ENCODE results near the gene RNF152. TPM values are rescaled to one million over a fixed set of nuclear protein-coding genes. Genes with fewer than 3 reads are reported as not detected.

Gene RNF152
- total RNA-seq, 1 experiment from 2014 or later = 6.6 TPM

- in situ Hi-C loops (cut with HindIII; ENCODE audit: low pct_unique_long_range_greater_than_20kb, low sequenced_read_pairs) = no loop called here
- no peak for DNase-seq (ENCODE audit: low read depth, low spot score)
These were observed 52.5 kb downstream of the RNF152 start for GRCh38 chr18:61840324-61840723.

DNA sequence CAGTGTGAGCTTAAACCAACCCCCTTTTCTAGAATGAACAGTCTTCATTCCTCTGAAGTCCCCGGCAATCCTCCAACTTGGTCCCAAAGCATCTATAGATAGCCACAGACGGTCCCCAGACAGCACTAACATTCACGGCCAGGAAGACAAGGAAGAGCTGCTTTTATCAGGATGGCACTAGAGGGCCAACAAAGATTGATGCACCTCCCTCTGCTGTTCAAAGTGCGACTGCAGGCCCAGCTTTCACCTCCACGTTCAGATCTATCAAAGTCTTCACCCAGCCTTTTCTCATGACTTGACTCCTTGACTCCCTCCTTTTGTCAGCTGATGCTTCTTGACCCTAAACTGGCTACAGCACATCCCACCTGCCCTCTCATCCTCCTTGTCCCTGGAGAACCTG lies 54.3 kb downstream of the RNF152 start:
- in situ Hi-C loops (cut with HindIII; ENCODE audit: low pct_unique_long_range_greater_than_20kb, low sequenced_read_pairs) = no loop called here

GRCh38 chr18:61833978-61834377 lies 58.8 kb downstream of the RNF152 start:
- in situ Hi-C loops (cut with HindIII; ENCODE audit: low pct_unique_long_range_greater_than_20kb, low sequenced_read_pairs) = no loop called here
- DNase-seq (ENCODE audit: low read depth, low spot score) = no peak

More for the DNA sequence above, 54.3 kb downstream of the RNF152 start:
- DNase-seq (ENCODE audit: low read depth, low spot score) = no peak

GRCh38 chr18:61833387-61833786 lies 59.4 kb downstream of the RNF152 start:
- in situ Hi-C loops (cut with HindIII; ENCODE audit: low pct_unique_long_range_greater_than_20kb, low sequenced_read_pairs) = no loop called here
- DNase-seq (ENCODE audit: low read depth, low spot score) = peak; percentile 19

GRCh38 chr18:61832858-61833257 lies 59.9 kb downstream of the RNF152 start:
- in situ Hi-C loops (cut with HindIII; ENCODE audit: low pct_unique_long_range_greater_than_20kb, low sequenced_read_pairs) = no loop called here

DNA sequence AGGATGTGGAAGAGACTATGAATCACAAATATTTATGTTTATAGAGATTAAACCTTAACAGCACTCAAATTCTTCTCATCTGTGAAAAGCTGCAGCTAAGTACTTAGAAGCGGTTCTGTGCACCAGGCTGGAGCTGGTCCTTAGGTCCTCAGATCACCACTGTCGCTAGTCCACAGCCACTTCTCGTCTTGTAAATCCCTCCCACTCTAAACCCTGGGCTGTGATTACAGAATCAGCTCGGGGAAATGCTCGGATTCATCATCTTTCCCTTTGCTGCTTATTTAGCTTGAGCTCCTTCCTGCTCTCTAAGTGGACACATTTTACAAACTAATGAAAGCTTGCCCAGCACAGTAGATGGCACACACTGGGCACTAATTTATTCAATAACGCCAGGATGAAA lies 61.7 kb downstream of the RNF152 start:
- DNase-seq (ENCODE audit: low read depth, low spot score) = no peak
- in situ Hi-C loops (cut with HindIII; ENCODE audit: low pct_unique_long_range_greater_than_20kb, low sequenced_read_pairs) = no loop called here

More at GRCh38 chr18:61832858-61833257, 59.9 kb downstream of the RNF152 start:
- no peak for DNase-seq (ENCODE audit: low read depth, low spot score)

- no peak for DNase-seq (ENCODE audit: low read depth, low spot score)
- in situ Hi-C loops (cut with HindIII; ENCODE audit: low pct_unique_long_range_greater_than_20kb, low sequenced_read_pairs) = no loop called here
These were observed 63.7 kb downstream of the RNF152 start for GRCh38 chr18:61829108-61829507.

- in situ Hi-C loops (cut with HindIII; ENCODE audit: low pct_unique_long_range_greater_than_20kb, low sequenced_read_pairs) = no loop called here
- no peak for DNase-seq (ENCODE audit: low read depth, low spot score)
These were observed 65.2 kb downstream of the RNF152 start for GRCh38 chr18:61827591-61827990.

DNA sequence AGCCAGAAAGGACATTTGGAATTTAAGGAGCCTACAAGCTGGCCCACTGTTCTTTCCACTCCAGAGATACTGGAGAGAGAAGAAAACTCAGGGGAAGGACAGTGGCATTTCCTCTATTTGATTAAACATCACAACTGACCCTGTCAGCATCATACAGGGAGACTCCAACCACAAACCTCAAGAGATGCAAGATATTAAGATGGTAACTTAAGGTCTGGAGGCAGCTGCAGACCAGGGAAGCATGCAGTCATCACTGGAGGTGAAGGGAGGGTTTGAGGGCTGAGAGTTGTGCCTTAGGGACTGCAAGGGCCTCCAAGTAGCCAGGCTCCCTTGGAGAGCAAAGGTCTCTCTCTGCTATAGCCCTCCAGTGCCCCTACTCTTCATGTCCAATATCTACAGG lies 67.4 kb downstream of the RNF152 start:
- in situ Hi-C loops (cut with HindIII; ENCODE audit: low pct_unique_long_range_greater_than_20kb, low sequenced_read_pairs) = no loop called here
- DNase-seq (ENCODE audit: low read depth, low spot score) = no peak

DNA sequence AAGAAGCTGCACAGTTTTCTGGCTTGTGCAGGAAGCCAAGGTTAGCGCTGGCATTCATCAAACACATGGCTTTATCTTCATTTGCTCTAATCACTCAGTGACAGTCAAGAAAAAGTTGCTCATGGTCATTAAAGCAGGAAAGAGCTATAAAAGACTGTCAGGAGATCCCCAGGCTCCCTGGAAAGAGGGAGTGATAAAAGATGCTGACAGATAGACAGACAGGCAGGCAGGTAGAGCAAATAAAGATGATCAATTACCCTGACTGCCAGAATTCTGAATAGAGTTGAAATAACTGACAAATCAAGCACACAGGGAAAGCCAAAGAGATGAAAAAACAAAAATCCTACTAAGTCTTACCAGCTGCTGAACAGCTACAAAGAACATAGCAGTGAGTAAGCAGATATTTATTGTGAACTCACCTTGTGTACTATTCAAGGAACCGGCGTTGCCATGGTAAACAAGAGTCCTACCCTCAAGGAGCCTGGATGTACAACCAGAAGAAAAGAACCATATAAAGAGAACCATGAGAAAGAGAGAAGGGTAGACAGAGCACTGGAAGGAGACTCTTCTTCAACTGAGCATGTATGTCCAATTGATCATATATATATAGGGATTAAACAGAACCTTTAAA lies 68.0 kb downstream of the RNF152 start:
- in situ Hi-C loops (cut with HindIII; ENCODE audit: low pct_unique_long_range_greater_than_20kb, low sequenced_read_pairs) = no loop called here
- no peak for DNase-seq (ENCODE audit: low read depth, low spot score)

- in situ Hi-C loops (cut with HindIII; ENCODE audit: low pct_unique_long_range_greater_than_20kb, low sequenced_read_pairs) = no loop called here
- no peak for DNase-seq (ENCODE audit: low read depth, low spot score)
These were observed 69.2 kb downstream of the RNF152 start for GRCh38 chr18:61823595-61823994.

DNA sequence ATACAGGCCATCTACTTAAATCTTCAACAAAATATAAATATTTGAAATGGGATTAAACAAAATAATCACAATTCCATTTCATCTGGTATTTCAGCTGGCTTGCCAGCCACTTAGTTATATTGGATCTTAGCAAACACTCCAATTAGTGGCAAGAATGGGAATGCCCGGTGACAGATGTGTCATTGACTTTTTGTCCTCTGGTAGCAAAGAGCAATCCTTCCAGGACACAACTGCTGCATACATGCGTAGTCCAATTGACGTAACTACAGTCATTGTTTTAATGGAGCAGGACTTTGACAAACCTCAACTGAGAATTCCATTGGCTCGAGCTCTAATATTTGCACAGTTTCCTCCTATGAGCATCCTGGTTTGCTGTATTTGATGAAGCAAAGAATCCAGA lies 69.9 kb downstream of the RNF152 start:
- in situ Hi-C loops (cut with HindIII; ENCODE audit: low pct_unique_long_range_greater_than_20kb, low sequenced_read_pairs) = no loop called here
- DNase-seq (ENCODE audit: low read depth, low spot score) = no peak

DNA sequence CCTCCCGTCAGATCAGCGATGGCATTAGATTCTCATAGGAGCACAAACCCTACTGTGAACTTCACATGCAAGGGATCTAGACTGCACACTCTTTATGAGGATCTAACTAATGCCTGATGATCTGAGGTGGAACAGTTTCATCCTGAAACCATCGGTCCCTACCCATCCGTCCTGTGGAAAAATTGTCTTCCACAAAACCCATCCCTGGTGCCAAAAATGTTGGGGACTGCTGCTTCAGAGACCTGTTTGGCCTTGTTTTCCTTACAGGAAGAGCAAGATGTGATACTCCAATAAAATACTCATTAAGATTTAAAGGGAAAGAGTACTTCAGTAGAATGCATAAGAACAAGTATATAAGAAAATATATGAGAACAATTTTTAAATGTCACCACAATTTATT lies 71.1 kb downstream of the RNF152 start:
- in situ Hi-C loops (cut with HindIII; ENCODE audit: low pct_unique_long_range_greater_than_20kb, low sequenced_read_pairs) = no loop called here
- no peak for DNase-seq (ENCODE audit: low read depth, low spot score)

DNA sequence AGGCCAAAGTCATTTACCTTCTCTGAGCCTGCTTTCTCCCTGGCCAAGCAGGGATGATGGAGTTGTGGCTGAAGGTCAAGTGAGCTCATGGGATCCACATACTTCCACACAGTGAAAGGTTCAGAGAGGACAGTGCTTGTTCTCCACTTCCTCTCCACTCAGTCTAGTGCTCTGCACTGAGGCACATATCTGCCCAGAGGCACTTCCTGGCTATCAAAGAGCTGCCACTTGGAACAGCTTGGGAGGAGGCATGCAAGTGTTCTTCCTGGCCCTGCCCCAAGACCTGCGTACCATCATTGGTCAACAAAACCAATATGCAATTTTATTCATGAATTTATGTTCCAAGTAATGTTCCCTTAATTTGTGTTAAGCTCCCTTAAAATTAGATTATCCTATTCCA lies 71.9 kb downstream of the RNF152 start:
- in situ Hi-C loops (cut with HindIII; ENCODE audit: low pct_unique_long_range_greater_than_20kb, low sequenced_read_pairs) = no loop called here
- DNase-seq (ENCODE audit: low read depth, low spot score) = peak; percentile 88

DNA sequence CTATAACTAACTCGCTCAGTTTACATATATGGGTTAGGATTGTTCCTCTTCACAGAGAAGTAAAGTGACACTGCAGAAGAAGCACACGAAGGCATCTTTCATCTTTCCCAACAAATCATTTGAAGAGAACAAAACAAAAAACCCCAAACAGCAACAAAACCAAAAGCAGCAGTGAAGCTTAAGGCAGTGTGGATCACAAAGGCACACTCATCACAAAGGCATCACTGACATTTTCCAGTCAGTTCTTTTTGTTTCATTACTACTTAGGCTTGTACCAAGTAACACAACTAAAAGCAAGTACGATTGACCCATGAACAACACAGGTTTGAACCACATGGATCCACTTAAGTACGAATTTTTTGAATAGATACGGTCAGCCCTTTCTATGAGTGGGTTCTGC lies 75.7 kb downstream of the RNF152 start:
- in situ Hi-C loops (cut with HindIII; ENCODE audit: low pct_unique_long_range_greater_than_20kb, low sequenced_read_pairs) = no loop called here

DNA sequence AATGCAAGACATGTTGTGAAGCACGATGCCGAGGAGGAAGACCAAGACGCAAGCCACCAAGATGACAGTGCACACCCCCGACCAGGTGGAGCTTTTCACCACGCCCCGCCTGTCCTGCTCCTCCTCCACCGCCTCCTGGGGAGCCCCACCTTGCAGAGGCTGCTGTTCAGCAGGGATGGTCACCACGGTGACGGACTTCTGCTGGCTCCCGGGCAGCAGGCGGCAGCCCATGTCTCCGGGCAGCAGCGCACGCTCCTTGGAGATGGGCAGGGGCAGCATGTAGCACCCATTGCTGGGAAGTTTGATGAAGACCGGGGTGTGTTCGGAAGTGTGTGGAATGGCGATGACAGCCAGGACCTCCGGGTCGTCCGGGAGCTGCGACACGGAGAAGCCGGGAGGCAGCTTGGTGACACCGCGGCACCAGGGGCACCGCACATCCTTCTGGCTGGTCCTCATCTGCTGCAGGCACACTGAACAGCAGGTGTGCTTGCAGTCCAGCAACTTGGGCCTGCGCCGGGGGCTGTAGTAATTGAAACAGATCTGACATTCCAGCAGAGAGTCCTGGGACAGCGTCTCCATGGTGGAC lies 76.8 kb downstream of the RNF152 start:
- DNase-seq (ENCODE audit: low read depth, low spot score) = no peak
- in situ Hi-C loops (cut with HindIII; ENCODE audit: low pct_unique_long_range_greater_than_20kb, low sequenced_read_pairs) = no loop called here

More for the DNA sequence above, 75.7 kb downstream of the RNF152 start:
- no peak for DNase-seq (ENCODE audit: low read depth, low spot score)

DNA sequence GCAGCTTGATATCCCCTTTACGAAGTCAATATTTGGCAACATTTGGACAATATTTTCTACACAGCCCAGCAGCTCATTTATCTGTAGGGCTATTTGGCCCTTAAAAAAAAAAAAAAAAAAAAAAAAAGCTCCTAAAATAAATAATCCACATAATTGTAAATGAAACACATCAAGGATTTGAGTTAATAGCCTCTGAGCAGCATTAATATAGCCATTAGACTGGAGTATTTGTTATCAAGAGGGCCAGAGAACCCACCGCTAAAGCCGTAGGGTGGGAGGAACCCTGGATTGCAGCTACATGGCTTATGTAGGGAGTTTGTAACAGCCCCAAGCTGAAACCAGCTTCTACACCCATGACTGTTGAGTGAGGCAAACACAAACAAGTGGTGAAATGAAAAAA lies 84.5 kb downstream of the RNF152 start:
- in situ Hi-C loops (cut with HindIII; ENCODE audit: low pct_unique_long_range_greater_than_20kb, low sequenced_read_pairs) = no loop called here
- DNase-seq (ENCODE audit: low read depth, low spot score) = no peak

GRCh38 chr18:61803393-61803792 lies 89.4 kb downstream of the RNF152 start:
- DNase-seq (ENCODE audit: low read depth, low spot score) = no peak
- in situ Hi-C loops (cut with HindIII; ENCODE audit: low pct_unique_long_range_greater_than_20kb, low sequenced_read_pairs) = no loop called here

DNA sequence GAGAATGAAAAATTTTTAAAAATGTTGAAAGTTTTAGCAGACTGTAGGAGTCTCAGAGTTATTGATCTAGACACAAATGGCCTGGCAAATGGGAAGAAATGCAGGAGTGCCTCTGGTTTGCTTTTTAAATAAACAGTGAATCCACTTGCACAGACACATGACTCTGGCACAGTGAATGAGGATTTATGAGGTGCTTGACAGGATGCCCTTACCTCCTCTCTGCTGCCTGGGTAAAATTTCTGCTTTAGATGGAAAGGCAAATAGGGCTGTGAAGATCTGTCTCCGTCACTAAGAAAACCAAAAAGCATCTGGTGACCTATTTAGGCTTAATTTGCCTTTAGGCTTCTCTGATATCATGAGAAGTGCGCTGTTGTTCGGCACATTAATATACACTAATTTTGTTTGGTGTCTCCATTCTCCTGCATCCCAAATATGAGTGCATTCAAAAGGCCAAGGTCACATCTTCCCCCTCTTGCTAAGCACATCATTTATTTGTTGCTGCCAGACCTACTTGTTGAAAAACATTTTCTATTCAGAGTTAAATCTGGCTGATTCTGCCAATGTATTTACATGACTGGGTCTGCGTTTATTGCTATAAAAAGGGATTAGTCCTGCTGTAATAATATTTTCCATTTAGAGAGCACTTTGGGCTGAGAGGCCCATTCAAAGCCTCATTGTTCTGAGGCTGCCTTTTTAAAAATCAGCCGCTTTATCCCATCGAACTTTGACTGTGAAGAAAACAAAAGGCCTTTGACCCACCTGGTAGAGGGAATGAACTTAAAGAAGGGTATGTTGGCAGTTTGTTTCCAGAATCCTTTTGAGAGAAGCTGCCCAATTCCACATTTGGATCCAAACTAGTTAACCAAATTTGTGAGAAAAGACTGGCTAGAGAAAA lies 94.9 kb downstream of the RNF152 start:
- DNase-seq (ENCODE audit: low read depth, low spot score) = peak; percentile 67
- in situ Hi-C loops (cut with HindIII; ENCODE audit: low pct_unique_long_range_greater_than_20kb, low sequenced_read_pairs) = no loop called here
